ENCODE data around the gene EIF4E1B.
A peak's percentile ranks its signal among the peaks of the same experiment; 100 is the strongest.

Gene EIF4E1B

DNA sequence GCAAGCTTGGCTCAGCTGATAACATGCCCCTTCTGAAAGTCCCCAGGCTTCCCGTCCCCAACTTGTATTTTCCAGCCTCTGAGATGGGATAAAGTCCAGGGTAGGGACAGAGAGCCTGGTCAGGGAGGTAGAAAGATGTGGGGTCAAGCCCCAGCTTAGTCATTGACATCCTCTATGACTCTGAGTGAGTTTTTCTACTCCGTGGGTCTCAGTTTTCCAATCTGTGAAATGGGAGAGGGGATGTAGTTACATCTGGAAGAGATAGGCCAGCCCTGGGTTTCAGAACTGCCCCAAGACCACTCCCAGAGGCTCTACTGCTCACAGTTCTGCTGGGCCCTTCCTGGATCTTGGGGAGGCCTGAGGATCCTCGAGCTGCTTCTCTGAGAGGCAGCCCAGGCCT, 23.6 kb upstream of the EIF4E1B start:
- no peak for DNase-seq

DNA sequence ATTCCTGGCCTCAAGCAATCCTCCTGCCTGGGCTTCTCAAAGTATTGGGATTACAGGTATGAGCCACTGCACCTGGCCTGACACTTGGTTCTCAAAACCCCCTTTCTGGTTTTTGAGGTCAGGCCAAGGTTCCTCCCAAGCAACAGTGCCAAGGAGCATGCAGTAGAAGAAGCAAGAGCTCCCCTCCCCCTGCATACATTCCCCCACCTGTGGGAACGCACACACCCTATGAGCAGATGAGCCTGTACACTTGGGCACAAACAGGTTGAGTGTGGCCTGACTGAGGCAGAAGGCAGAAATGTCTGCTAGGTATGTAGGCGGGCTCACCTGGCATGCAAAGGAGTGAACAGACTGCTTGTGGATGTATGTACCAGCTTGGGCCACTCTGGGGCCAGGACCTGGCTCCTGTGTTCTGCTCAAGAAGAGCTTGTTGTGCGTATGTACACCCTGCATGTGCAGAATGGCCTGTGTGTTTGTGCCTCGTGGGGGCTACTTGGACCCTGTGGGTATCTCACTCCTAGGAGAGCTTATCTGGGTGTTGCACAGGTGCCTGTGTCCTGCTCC, 22.3 kb upstream of the EIF4E1B start:
- DNase-seq: no peak

DNA sequence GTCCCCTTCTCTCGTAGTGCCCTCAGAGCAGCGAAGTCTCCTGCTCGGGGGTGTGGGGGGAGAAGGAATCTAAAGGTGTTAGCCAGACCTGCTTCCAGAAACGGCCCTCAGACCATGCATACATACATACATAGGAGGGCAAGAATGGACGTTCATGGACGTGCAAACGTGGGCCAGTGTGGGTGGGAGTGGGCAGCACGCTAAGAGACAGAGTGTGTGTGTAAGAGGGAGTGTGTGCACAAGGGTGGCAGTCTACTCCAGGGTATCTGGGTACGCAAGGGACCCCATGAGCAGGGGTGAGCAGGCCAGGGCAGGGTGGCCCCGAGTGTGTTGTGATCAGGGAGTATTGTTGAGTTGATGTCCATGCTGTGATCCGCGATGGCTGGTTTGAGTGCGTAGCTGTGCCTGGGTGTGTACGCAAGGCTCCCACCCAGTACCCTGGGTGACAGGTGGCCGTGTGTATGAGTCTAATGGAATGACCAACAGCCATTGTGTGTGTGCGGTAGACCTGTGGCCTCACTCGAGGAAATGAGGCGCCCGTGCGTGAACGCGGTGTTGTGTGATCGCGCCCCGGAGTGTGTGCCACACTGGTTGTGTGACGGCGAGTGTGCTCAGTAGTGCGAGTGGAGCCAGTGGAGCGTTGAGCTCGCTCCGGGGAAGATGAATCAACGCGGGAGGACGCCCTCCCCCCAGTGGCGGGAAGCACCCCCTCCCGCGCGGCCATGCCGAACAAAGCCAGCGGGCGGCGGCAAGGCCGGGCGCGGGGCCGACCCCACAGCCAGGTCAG, 21.3 kb upstream of the EIF4E1B start:
- DNase-seq: peak; percentile 6

DNA sequence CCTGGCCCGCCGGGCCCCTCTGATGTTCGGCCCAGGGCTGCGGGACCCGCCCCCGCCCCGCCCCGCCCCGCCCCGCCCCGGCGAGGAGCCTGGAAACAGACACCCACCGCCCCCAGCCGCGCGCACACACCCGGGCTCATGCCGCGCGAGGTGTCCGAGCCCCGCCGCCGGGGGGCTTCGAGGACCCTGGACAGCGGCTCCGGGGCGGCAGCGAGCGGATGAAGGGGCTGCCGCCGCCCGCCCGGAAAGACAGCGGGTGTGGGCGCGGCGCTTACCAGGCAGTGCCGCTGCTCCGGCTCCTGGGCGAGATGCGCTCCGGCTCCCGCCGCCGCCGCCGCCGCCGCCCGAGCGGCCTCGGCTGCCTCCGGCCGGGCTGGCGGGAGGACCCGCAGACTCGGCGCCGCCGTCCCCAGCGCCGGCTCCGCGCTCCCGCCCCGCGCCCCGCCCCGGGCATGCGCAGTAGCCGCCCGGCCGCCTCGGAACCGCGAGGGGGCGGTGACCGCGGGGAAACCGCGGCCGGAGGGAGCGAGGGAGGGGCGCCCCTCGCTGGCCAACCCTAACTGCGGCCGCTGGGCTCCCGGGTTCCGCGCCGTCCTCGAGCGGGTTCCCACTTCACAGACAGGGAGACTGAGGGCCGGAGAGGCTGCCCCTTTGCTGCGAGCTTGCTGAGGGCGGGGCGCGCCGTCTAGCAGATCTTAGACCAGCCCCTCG, 20.6 kb upstream of the EIF4E1B start, which contains the start of gene GPRIN1:
Gene GPRIN1 (minus strand): TSS at position 433 of the 711 bp plus-strand sequence. CDS start 10,322 bp downstream, outside the sequence.
- peak; percentile 32 for DNase-seq

DNA sequence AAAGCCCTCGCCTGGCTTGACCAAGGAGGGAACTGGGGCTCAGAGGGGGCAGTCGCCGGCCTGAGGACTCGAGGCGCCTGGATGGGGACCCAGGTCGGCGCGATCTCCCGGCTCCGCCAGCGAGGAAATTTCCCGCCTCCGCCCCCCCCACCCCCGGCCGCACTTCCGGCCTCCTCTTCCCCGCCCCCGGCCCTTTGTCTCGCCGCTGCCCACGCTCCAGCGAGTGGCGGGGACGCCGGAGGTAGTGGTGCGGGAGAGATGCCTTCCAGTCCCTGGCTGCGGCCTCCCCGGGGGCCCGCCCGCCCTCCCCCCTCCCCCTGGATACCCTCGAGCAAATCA, 20.1 kb upstream of the EIF4E1B start:
- no peak for DNase-seq

DNA sequence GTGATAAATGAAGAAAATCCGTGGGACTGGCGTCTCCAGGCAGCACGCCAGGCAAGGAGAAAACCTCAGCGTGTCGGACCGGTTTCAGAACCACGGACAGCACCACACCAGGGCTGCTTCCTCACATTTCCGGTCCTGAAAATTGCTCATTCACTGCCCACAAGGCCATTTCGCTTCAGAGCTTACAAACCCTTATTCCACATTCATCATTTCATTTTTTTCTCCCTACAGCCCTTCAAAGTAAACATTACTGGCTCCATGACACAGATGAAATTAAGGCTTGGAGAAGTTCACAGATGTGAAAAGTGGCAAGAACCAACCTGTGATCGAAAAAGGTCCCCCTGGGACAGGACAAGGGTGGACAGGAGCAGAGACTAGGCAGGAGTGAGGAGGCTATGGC, 19.0 kb upstream of the EIF4E1B start:
- DNase-seq: peak; percentile 72

DNA sequence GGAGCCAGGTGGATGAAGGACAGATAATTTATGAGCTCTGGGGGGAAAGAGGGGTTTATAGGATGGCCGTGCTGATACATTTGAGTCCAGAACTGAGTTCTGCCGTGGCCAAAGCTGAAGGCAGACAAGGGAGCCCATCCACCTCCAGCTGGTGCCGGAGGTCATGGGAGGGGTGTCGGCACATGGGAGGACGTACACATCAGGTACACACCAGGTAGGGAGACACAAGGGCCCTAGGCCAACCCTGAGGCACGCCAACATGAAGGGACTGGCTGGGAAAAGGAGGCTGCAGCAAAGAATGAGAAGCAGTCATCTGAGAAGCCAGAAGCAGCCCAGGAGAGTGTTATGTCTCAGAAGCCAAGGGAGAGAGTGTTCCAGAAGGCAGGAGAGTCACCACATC, 18.5 kb upstream of the EIF4E1B start:
- no peak for DNase-seq

DNA sequence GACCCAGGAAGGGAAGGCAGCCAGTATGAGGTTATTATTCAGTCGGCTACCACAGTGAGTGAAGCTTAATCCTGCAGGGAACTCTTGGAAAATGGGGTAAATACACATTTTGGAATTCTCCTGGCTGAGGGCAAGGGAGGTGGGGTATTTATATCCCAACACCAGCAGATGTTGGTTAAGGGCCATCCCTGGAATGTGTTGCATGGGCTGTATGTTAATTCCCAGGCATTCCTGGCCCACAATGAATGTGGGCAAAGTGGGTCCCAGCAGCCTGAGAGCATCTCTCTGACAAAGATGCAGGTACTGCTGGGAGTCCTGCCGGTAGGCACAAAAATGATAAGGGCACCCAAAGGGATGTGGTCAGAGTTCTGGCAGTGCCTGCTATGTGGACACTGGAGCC, 17.6 kb upstream of the EIF4E1B start:
- no peak for DNase-seq

DNA sequence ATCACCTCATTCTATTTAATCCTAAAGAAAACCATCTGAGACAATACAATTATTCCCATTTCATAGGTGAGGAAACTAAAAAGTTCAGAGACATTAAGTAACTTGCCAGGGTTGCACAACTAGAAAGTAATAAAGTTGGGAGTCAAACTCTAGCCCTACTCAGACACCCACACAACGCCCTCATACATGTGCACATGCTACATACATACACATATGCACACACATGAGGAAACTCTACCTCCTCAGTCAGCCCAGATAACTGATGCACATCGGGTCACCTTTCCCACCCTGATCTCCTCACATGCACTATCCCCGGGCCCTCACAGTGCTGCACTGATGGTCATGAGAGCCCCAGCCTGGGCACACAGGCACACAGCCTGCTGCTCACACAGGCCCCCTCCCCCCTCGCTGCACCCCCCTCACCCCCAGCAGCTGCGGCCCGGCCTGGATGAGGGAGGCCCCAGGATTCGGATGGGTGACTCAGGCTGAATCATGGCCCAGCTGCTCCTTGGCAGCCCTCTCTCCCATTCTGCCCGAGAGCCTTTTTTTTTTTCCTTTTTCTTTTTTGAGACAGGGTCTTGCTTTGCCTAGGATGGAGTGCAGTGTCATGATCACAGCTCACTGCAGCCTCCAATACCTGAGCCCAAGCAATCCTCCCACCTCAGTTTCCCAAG, 15.5 kb upstream of the EIF4E1B start:
- DNase-seq: peak; percentile 44

DNA sequence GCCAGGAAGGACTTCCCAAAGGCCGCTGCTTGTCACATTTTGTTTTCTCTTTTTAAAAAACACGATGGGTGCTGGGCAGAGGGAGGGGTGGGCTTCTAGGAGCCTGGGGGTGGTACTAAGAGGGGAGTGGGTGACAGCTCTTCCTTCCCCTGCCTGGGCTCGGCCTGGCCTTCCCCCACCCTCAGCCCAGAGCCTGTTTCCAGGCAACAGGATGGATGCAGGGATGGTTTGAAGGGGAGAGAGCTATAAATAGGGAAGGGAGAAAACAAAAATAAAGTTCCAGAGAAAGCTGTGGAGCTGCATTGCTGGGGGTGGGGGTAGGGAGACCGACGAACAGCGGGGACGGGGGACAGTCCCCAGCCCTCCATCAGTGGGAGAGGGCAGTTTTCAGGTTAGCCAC, 14.0 kb upstream of the EIF4E1B start:
- DNase-seq: no peak

DNA sequence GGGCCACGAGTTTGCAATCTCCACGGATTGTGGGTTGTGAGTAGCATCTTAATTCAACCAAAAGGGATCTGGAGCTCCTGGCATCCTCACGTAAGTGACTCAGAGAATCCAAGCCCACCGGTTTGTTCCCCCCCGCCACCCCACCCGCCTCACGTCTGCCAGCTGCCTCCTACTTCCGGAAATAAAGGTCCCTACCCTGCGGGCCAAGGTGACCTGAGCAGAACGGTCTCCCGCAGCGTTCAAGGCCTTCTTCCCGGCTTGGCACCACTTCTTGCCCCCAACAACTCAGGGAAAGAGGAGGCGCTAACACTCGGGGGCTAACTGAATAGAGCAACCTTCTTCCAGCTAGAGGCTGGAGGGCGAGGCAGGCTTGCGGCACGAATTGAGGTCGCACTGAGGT, 11.7 kb upstream of the EIF4E1B start:
- DNase-seq: no peak

DNA sequence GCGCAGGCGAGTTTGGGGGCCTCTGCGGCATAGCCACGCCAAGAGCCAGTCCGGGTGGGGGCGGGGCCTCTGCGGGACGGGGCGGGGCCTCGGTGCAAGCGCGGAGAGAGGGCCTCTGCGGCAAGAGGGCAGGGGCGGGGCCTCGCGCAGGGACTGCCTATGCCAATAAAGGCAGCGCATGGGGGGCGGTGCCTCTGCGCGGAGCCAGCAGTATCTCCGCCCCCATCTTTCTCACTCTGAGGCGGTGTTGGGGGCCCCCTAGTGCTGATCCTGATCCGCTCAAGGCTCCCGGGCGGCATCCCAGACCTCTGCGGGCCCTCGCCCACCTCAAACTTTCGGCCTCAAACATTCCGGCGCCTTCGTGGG, 11.3 kb upstream of the EIF4E1B start:
- DNase-seq: peak; percentile 26

DNA sequence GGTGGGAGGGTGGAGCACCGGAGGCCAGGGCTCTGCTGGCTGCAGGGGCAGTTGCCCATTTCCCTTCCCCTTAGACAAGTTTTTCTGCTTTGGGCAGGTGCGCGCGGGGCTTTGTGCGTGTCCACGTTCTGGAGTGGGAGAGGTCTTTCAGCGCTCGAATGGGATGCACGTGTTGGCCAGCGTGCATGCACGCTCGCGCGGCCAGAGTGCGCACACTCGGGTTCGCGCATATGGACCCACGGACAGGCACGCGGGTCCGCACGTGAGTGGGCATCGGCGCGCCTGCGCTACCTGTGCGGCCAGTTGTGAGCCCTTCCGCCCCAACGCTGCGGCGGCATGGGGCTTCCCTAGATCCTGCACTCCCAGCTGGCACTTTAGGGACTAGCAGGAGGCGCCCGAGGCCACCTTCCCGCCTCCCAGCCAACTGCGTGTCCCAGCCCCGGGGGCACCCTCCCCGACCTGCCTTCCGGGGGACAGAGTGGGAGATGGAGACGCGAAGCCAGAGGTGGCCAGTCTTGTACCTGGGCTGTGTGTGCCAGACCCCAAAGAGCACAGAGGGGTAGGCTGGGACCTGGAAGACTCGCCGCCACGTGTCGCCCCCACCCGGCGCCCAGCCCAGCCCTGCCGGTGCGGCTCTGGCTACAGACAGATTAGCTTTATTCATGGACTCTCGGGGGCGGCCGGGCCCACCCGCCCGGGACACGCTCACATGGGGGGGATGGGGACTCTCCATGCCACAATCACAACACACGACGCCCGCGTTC, 10.7 kb upstream of the EIF4E1B start:
- DNase-seq: no peak

DNA sequence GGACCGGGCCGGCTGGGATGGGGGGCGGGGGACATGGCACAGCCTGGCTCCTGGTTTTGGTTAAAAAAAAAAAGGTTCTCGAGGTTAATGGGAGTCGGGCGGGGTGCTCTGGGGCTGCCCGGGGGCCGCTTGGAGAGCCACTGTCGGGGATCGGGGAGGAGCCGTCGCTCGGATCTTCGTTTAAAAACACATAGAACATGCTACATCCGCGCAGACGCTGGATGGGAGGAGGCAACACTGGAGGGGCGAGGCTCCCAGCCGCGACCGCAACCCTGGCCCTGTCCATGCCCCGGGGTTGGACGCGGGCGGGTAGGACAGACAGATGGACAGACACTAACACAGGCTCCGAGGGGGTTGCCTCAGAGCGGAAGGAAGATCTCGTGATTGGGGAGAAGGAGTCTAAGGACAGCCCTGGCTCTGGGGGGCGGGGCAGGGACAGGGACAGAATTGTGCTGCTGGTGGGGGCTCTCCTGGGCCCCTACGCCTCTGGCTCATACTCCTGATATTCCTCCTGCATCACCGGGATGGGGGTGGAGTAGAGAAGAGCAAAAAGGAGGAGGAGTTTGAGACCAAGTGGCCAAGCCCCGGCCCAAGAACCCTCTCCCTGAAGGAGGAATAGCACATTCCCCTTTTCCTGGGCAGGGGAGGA, 10.0 kb upstream of the EIF4E1B start:
- DNase-seq: peak; percentile 37

DNA sequence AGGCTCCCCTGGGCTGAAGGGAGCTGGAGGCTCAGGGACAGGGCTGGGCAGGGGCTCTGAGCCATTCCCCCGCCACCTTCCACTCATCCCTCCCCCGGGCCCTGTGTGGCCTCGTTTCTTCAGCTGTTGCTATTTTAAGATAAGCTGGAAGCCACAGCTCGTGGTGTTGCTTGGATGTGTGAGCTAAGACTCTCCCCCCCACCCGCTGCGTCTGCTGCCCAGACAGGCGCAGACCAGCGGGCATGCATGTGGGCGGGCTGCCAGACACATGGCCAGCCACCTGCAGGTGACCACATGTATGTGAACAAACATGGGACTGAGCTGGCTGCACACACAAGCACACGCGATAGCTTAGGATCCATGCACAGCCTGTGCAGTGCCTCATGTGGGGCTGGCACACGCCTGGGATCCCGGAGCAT, 8.8 kb upstream of the EIF4E1B start:
- peak; percentile 72 for DNase-seq

DNA sequence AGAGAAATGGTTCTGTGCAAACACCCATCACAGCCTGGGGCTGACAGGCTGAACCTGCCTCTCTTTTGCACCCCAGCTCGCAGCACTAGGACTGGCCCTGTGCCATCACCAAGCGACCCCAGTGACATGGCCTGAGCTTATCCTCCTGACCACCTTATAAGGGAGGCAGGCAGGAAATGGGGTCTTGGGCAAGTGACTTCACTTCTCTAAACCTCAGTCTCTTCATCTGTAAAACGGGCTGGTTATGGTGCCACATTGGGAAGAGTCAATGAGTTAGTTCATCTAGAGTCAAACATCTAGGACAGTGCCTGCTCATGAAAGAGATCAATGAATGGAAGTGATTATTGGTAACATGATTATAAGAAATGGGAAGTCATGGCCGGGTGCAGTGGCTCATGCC, 6.3 kb upstream of the EIF4E1B start:
- DNase-seq: no peak

DNA sequence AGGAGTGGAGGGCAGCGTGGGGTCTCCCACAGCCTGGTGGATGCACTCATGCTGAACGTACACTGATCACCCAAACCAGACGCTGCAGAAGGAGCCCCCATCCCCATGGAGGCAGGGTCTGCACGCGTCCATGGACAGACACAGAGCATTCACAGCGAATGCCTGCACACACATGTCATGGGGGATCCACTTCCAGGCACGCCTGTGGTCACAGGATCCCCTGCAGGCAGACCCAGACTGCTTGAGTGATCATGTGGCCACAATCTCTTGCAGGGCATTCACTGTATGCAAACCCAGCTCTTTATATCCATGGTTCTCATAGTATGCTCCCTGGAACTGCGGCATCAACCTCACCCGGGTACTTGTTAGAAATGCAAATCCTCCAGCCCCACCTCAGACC, 5.5 kb upstream of the EIF4E1B start:
- no peak for DNase-seq

DNA sequence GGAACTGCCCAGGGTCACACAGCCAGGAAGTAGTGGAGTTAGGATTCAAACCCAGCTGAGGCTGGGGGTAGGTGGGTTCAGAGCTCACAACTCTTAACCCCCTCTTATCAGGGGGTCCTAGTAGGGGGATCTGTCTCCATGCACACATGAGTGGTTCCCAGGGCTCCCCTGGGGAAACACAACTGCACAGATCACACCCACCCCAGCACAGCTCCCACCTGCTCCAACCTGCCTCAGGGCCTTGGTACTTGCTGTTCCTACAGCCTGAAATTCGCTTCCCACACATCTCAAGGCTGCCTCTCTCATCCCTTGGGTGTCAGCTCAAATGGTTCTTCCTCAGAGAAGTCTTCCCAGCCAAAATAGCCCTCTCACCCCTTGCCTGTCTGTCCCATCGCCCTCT, 5.0 kb upstream of the EIF4E1B start:
- DNase-seq: no peak

DNA sequence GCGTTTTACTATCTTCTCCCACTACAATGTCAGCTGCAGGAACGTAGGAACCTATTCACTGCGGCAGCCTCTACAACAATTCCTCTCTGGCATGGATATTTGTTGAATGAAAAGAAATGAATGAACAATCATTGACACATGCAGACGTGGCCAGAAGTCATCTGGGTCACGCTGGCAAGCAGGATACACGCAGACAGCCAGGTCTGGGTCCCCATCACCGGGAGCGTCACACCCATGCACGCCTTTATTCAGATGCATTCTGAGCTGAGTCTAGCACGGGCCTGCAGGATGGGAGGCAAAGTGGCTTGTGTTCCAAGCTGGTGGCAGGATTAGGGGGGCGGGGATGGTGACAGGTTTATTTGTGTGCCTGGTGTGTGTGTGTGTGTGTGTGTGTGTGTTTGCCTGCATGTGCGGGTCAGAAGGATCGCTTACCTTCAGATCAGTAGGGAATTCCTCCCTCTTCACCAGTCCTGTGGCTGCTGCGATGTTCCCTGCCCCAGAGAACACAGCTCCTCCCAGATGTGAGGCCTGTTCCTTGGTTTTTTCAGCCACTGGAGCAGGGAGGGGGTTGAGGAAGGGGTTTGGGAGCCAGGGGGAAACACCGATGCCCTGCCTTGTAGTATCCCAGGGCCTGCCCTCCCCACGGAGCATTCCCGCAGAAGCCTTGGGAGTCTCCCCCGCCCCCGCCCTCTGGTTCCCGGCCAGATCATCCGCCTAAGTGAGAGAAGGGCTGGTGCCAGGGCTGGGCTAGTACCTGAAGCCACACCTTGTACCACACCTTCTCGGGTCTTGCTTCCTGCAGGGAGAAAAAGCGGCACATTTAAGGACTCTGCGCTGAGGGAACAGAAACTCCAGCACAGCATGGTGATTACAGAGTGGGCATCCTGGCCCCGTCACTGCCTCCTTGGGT, 4.3 kb upstream of the EIF4E1B start:
- no peak for DNase-seq

DNA sequence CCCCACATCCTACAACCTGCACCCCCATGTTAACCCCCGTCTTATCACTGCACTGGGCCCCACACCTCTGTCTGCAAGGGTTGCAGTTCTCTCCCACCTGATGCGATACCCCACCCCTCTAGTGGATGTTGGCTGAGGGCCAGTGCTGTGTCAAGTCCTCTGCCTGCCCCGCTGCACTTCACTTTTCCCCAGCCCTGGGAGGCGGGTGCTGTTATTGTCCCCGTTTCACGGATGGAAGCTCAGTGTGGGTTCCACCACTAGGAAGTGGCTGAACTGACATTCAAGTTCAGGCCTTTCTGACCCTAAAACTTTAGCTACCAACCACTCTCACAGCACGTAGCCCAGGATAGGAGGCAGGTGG, 3.6 kb upstream of the EIF4E1B start:
- DNase-seq: no peak

DNA sequence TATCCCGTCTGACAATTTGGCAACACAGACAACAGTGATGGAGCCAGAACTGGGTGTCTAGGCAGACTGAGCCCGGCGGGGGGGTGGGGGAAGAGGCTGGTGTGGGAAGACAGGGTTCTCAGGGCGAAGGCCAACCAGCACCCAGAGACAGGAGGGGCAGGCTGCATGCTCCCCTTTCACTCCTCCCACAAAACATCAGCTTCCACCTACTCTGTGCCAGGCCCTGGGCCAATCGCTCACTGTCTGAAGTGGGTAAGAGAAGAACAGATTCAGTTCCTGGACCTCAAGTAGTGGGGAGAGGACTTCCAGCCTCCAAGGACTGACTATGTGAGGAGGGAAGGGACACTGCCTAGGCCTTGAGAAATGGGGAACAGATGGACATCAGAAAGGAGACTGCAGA, 2.9 kb upstream of the EIF4E1B start:
- DNase-seq: no peak

Data from MV-4-11 (cell line).